IMR-90 (cell line): ENCODE results near the gene FOXB2. TPM values are rescaled to one million over a fixed set of nuclear protein-coding genes. Genes with fewer than 3 reads are reported as not detected.

Source experiments
- ATAC-seq: fragments of 200-7000 bp; cut with Tn5 transposase; 2 replicates; pipeline ENCODE4 v1.9.1; 2020; ENCODE audit warnings: low read depth, mild to moderate bottlenecking, moderate library complexity
- BruUV-seq: library from RNA; stranded (reverse); fragments of 400-500 nt; replicated peaks from 2 replicates; lab custom pipeline; 2021; lab: Mats Ljungman, UMichigan
- CTCF ChIA-PET: fragments of 300-600 bp; formaldehyde crosslinking; extraction: SDS; loops from one replicate; lab custom pipeline; 2021; ENCODE audit warnings: antibody characterized with exemption; lab: Yijun Ruan, JAX
- POLR2A ChIA-PET: fragments of 300-600 bp; sonication (Branson Sonifier 250); formaldehyde crosslinking; loops from one replicate; lab custom pipeline; 2022; ENCODE audit warnings: antibody characterized with exemption; ENCODE audit not compliant: unreplicated experiment; lab: Charles Lee
- DNase-seq: peaks from one replicate; pipeline ENCODE4 v3.0.0; 2013
- H2AFZ ChIP-seq: replicated peaks from 2 replicates; pipeline ENCODE3; 2013; ENCODE audit warnings: low read length, mild to moderate bottlenecking; ENCODE audit not compliant: poor library complexity
- H2AK5ac ChIP-seq: 2 replicates; pipeline ENCODE4 v1.6.1; 2013; ENCODE audit warnings: low read depth, low read length, inconsistent platforms
- H2AK9ac ChIP-seq: replicated peaks from 2 replicates; pipeline ENCODE3; 2013; ENCODE audit warnings: mild to moderate bottlenecking, low read depth, low read length, moderate library complexity; ENCODE audit not compliant: poor library complexity
- H2BK120ac ChIP-seq: 2 replicates; pipeline ENCODE4 v1.6.1; 2013; ENCODE audit warnings: low read depth, low read length, inconsistent platforms
- H2BK15ac ChIP-seq: 3 replicates; pipeline ENCODE4 v1.6.1; 2013; ENCODE audit warnings: low read depth, low read length, inconsistent platforms
- H2BK20ac ChIP-seq: 2 replicates; pipeline ENCODE4 v1.6.1; 2013; ENCODE audit warnings: low read depth, mild to moderate bottlenecking, inconsistent platforms, low read length, moderate library complexity
- H2BK5ac ChIP-seq: 2 replicates; pipeline ENCODE4 v1.6.1; 2013; ENCODE audit warnings: mild to moderate bottlenecking, low read depth, low read length, inconsistent platforms; ENCODE audit not compliant: poor library complexity, severe bottlenecking
- H3K14ac ChIP-seq: replicated peaks from 2 replicates; pipeline ENCODE4 v1.6.1; 2013; ENCODE audit warnings: low read depth, low read length, inconsistent platforms
- H3K18ac ChIP-seq: 2 replicates; pipeline ENCODE4 v1.6.1; 2013; ENCODE audit warnings: low read depth, low read length, control low read depth
- H3K23ac ChIP-seq: 2 replicates; pipeline ENCODE4 v1.6.1; 2013; ENCODE audit warnings: low read depth, low read length, inconsistent platforms
- H3K27ac ChIP-seq: 2 replicates; pipeline ENCODE4 v1.5.1; 2013; ENCODE audit warnings: mild to moderate bottlenecking, control low read depth, low read length; ENCODE audit not compliant: insufficient read depth
- H3K27me3 ChIP-seq: 2 replicates; pipeline ENCODE4 v1.6.1; 2013; ENCODE audit warnings: low read length; ENCODE audit not compliant: control insufficient read depth, insufficient read depth
- H3K36me3 ChIP-seq: 2 replicates; pipeline ENCODE4 v1.6.1; 2013; ENCODE audit warnings: low read length, mixed read lengths; ENCODE audit not compliant: control insufficient read depth, insufficient read depth
- H3K4ac ChIP-seq: 2 replicates; pipeline ENCODE4 v1.6.1; 2013; ENCODE audit warnings: low read depth, low read length, inconsistent platforms
- H3K4me1 ChIP-seq: 2 replicates; pipeline ENCODE4 v1.6.1; 2013; ENCODE audit warnings: low read length, mixed read lengths; ENCODE audit not compliant: control insufficient read depth, insufficient read depth
- H3K4me2 ChIP-seq: 2 replicates; pipeline ENCODE4 v1.6.1; 2013; ENCODE audit warnings: low read depth, mild to moderate bottlenecking, control low read depth, low read length, moderate library complexity
- H3K4me3 ChIP-seq: 2 replicates; pipeline ENCODE4 v1.5.1; 2013; ENCODE audit warnings: low read depth, mild to moderate bottlenecking, control low read depth, low read length, moderate library complexity; ENCODE audit not compliant: insufficient read depth
- H3K56ac ChIP-seq: 2 replicates; pipeline ENCODE4 v1.6.1; 2013; ENCODE audit warnings: low read length, inconsistent platforms; ENCODE audit not compliant: insufficient read depth; ENCODE audit errors: extremely low read depth
- H3K79me1 ChIP-seq, 2 experiments: 2 replicates each; pipeline ENCODE4 v1.6.1; 2013; ENCODE audit warnings: low read length in 2 of 2, inconsistent platforms in 1 of 2, low read depth in 1 of 2
- H3K9ac ChIP-seq: 2 replicates; pipeline ENCODE4 v1.6.1; 2013; ENCODE audit warnings: low read depth, low read length, control low read depth
- H3K9me1 ChIP-seq: 2 replicates; pipeline ENCODE4 v1.6.1; 2013; ENCODE audit warnings: low read length, inconsistent platforms; ENCODE audit not compliant: insufficient read depth
- H3K9me3 ChIP-seq: 2 replicates; pipeline ENCODE4 v1.6.1; 2013; ENCODE audit warnings: low read length; ENCODE audit not compliant: control insufficient read depth, insufficient read depth
- H4K20me1 ChIP-seq: 2 replicates; pipeline ENCODE4 v1.6.1; 2013; ENCODE audit warnings: low read length, inconsistent platforms; ENCODE audit not compliant: insufficient read depth
- H4K5ac ChIP-seq: 2 replicates; pipeline ENCODE4 v1.6.1; 2013; ENCODE audit warnings: mild to moderate bottlenecking, low read depth, low read length, control low read depth
- H4K8ac ChIP-seq, 2 experiments: 2 replicates each; pipeline ENCODE4 v1.6.1; 2013; ENCODE audit warnings: low read depth in 2 of 2, low read length in 2 of 2, control low read depth in 1 of 2, inconsistent platforms in 1 of 2
- H4K91ac ChIP-seq: 2 replicates; pipeline ENCODE4 v1.6.1; 2013; ENCODE audit warnings: low read depth, low read length, inconsistent platforms; ENCODE audit not compliant: insufficient read depth
- CEBPB ChIP-seq: IDR thresholded peaks from 2 replicates; pipeline ENCODE4 v1.6.1; 2012; ENCODE audit warnings: low read depth, low read length, improper control_type of control experiment
- CHD1 ChIP-seq: IDR thresholded peaks from 2 replicates; pipeline ENCODE4 v1.6.1; 2012; ENCODE audit warnings: low read depth, low read length, improper control_type of control experiment
- CTCF ChIP-seq: conservative IDR thresholded peaks from 2 replicates; pipeline ENCODE4 v1.5.1; 2012; ENCODE audit warnings: mild to moderate bottlenecking, low read depth, low read length, improper control_type of control experiment
- ELK1 ChIP-seq: fragments of 150-350 bp; IDR thresholded peaks from 2 replicates; pipeline ENCODE4 v1.6.1; 2016; ENCODE audit warnings: low read depth, mild to moderate bottlenecking, low read length, moderate library complexity, borderline replicate concordance
- MAFK ChIP-seq: IDR thresholded peaks from 2 replicates; pipeline ENCODE4 v1.6.1; 2012; ENCODE audit warnings: low read depth, low read length, improper control_type of control experiment
- MAZ ChIP-seq: IDR thresholded peaks from 2 replicates; pipeline ENCODE4 v1.6.1; 2012; ENCODE audit warnings: low read depth, mild to moderate bottlenecking, low read length, improper control_type of control experiment, moderate library complexity, borderline replicate concordance
- POLR2A ChIP-seq: IDR thresholded peaks from 2 replicates; pipeline ENCODE4 v1.6.1; 2012; ENCODE audit warnings: mild to moderate bottlenecking, low read depth, low read length
- RFX5 ChIP-seq: IDR thresholded peaks from 2 replicates; pipeline ENCODE4 v1.8.0; 2012; ENCODE audit warnings: low read depth, mild to moderate bottlenecking, low read length, moderate library complexity
- SMC3 ChIP-seq: fragments of 150-350 bp; IDR thresholded peaks from 2 replicates; pipeline ENCODE4 v1.6.1; 2016; ENCODE audit warnings: low read depth, mild to moderate bottlenecking, antibody characterized with exemption, low read length, moderate library complexity
- WGBS, 2 experiments: methylation state at CpG; one replicate each; pipeline versions ENCODE4 v1.1.5 to v1.1.7; 2013; ENCODE audit warnings: missing lambda C conversion rate in 2 of 2; ENCODE audit not compliant: insufficient read length in 1 of 2; ENCODE audit errors: extremely low coverage in 2 of 2; 5-methylcytosine and 5-hydroxymethylcytosine counted together
- dilution Hi-C: fragments of 300-500 bp; cut with HindIII; formaldehyde crosslinking; loops from one replicate; pipeline ENCODE4 v1.14.3; 2018; ENCODE audit warnings: low sequenced_read_pairs; ENCODE audit not compliant: unreplicated experiment
- in situ Hi-C: fragments of 300-500 bp; cut with MboI; formaldehyde crosslinking; loops from 3 replicates; pipeline ENCODE4 v1.14.3; 2019; ENCODE audit warnings: low sequenced_read_pairs, inconsistent platforms, mixed read lengths
- intact Hi-C: fragments of 100-400 bp; cut with micrococcal nuclease; formaldehyde crosslinking; loops from 2 replicates; pipeline ENCODE4 v1.10.0; 2022
- polyA plus RNA-seq, 3 experiments: library from polyadenylated mRNA; depleted of rRNA; stranded (reverse); fragments of >200 nt; gene quantifications; 2 replicates each; pipeline ENCODE4 v1.2.3, GENCODE V29; 2012; ENCODE audit warnings: low replicate concordance in 1 of 3
- total RNA-seq: library from RNA; depleted of rRNA; stranded (reverse); fragments of >200 nt; gene quantifications from 2 replicates; pipeline ENCODE4 v1.2.3, GENCODE V29; 2012

FOXB2 gene
- total and polyA plus RNA-seq, 2 of the 4 experiments (the other 2 are of a cell fraction), result not detected

- no peak for TF ChIP-seq RFX5
- TF ChIP-seq CHD1, result no peak
- no peak for TF ChIP-seq ELK1
- no peak for TF ChIP-seq MAZ
- TF ChIP-seq SMC3, result no peak
- TF ChIP-seq CTCF, result no peak
- no peak for TF ChIP-seq MAFK
- TF ChIP-seq POLR2A, result no peak
- no peak for TF ChIP-seq CEBPB
- Histone ChIP-seq H2AK9ac (no peak overlapping the region), H3K4me1 (no peaks in the 10 kb centered on the region; the same call in 1 of the 2 replicates), H3K27ac (no peak overlapping the region), H2BK5ac (no peak overlapping the region), H3K14ac (no peak overlapping the region), H4K8ac (no peak overlapping the region), H3K4ac (no peak overlapping the region), H2AK5ac (no peak overlapping the region), H2BK15ac (no peak overlapping the region), H3K23ac (no peak overlapping the region), H4K20me1 (no peaks in the 10 kb centered on the region), H4K91ac (no peak overlapping the region), H3K79me1 (no peaks in the 10 kb centered on the region), H3K4me2 (no peak overlapping the region), H3K9me1 (no peaks in the 10 kb centered on the region), H2BK120ac (no peak overlapping the region), H2BK20ac (no peak overlapping the region), H2AFZ (no peak overlapping the region), H3K9me3 (peaks cover 21% of the 10 kb centered on the region), H3K9ac (no peak overlapping the region), H3K36me3 (no peaks in the 10 kb centered on the region), H4K5ac (no peak overlapping the region), H3K56ac (no peak overlapping the region), H3K27me3 (peaks cover 67% of the 10 kb centered on the region), H3K4me3 (no peak overlapping the region), H3K18ac (no peak overlapping the region)
- dilution Hi-C loops (no loop called here), in situ Hi-C loops (no loop called here), intact Hi-C loops (no loop called here)
- DNase-seq, result no peak
- CTCF ChIA-PET, result no interaction called here
- WGBS, 2 experiments, result 27% methylated on average over 3 of the region's 10 CpGs; no CpG with 5 or more reads in 1 of the 2 experiments
- BruUV-seq, result no TSS peak
- POLR2A ChIA-PET, result no interaction called here
- ATAC-seq, result no peak
Observed at GRCh38 chr9:77023726-77024125, 4.3 kb downstream of the FOXB2 start.
